OCI-LY1 (cell line): Measurements from ENCODE around the gene FAXC.

Source experiments
- H2AFZ ChIP-seq: fragments of 200-600 bp; sonication (generic), shearing (Covaris generic); 2 replicates; pipeline ENCODE4 v1.6.0; 2014; ENCODE audit warnings: antibody characterized with exemption, mild to moderate bottlenecking, low read length
- H3F3A ChIP-seq: fragments of 200-600 bp; sonication (generic), shearing (Covaris generic); 2 replicates; pipeline ENCODE4 v1.6.0; 2014; ENCODE audit warnings: mild to moderate bottlenecking, antibody characterized with exemption, low read length, moderate library complexity; ENCODE audit not compliant: insufficient read depth
- H3K27ac ChIP-seq: fragments of 200-600 bp; sonication (generic); 2 replicates; pipeline ENCODE4 v1.5.1; 2014; ENCODE audit warnings: low read length, mixed run types, mild to moderate bottlenecking, low read depth; ENCODE audit not compliant: poor library complexity, severe bottlenecking
- H3K27me3 ChIP-seq: fragments of 200-600 bp; sonication (generic); 2 replicates; pipeline ENCODE4 v1.6.0; 2014; ENCODE audit warnings: antibody characterized with exemption, mild to moderate bottlenecking, low read length, moderate library complexity; ENCODE audit not compliant: insufficient read depth
- H3K36me3 ChIP-seq: fragments of 200-600 bp; sonication (generic); 2 replicates; pipeline ENCODE4 v1.6.1; 2014; ENCODE audit warnings: mild to moderate bottlenecking, antibody characterized with exemption, low read length, moderate library complexity, mixed read lengths; ENCODE audit not compliant: insufficient read depth
- H3K4me1 ChIP-seq: fragments of 200-600 bp; sonication (generic); 2 replicates; pipeline ENCODE4 v1.5.1; 2014; ENCODE audit warnings: mild to moderate bottlenecking, low read length, moderate library complexity; ENCODE audit not compliant: insufficient read depth, severe bottlenecking
- H3K4me2 ChIP-seq: fragments of 200-600 bp; sonication (generic), shearing (Covaris generic); 2 replicates; pipeline ENCODE4 v1.6.1; 2014; ENCODE audit warnings: low read length
- H3K4me3 ChIP-seq: fragments of 200-600 bp; sonication (generic); 2 replicates; pipeline ENCODE4 v1.5.1; 2014; ENCODE audit warnings: low read length, low read depth, mild to moderate bottlenecking, mixed read lengths; ENCODE audit not compliant: poor library complexity, severe bottlenecking
- H3K79me2 ChIP-seq: fragments of 200-600 bp; shearing (Covaris generic); 2 replicates; pipeline ENCODE4 v1.6.1; 2016; ENCODE audit warnings: mixed run types, low read length, mixed read lengths; ENCODE audit not compliant: insufficient read depth
- H3K9ac ChIP-seq: fragments of 200-600 bp; sonication (generic), shearing (Covaris generic); 2 replicates; pipeline ENCODE4 v1.6.1; 2014; ENCODE audit warnings: mild to moderate bottlenecking, low read length, mixed read lengths
- H3K9me2 ChIP-seq: fragments of 200-600 bp; sonication (generic), shearing (Covaris generic); 2 replicates; pipeline ENCODE4 v1.6.1; 2014; ENCODE audit warnings: low read depth, mild to moderate bottlenecking, low read length, mixed read lengths
- H3K9me3 ChIP-seq: fragments of 200-600 bp; shearing (Covaris generic); 2 replicates; pipeline ENCODE4 v1.6.1; 2014; ENCODE audit warnings: low read length, mixed read lengths
- H4K20me1 ChIP-seq: fragments of 200-600 bp; sonication (generic), shearing (Covaris generic); 2 replicates; pipeline ENCODE4 v1.6.0; 2016; ENCODE audit warnings: mild to moderate bottlenecking, low read length; ENCODE audit not compliant: insufficient read depth
- CTCF ChIP-seq: fragments of 200-600 bp; sonication (generic), shearing (Covaris generic); IDR thresholded peaks from 2 replicates; pipeline ENCODE4 v1.5.1; 2017; ENCODE audit warnings: mild to moderate bottlenecking, antibody characterized with exemption, low read length, moderate library complexity, mixed read lengths
- EZH2 ChIP-seq: fragments of 200-600 bp; sonication (generic), shearing (Covaris generic); IDR thresholded peaks from 2 replicates; pipeline ENCODE4 v1.8.0; 2017; ENCODE audit warnings: borderline replicate concordance, mixed run types, mild to moderate bottlenecking, antibody characterized with exemption, low read length, moderate library complexity, mixed read lengths

Gene FAXC

GRCh38 chr6:99393366-99393697 lies 43.9 kb upstream of the FAXC start:
- peaks cover 19% of the 10 kb centered on the region for H3K4me1 ChIP-seq
- peak overlapping the region; percentile 78 for H3K9ac ChIP-seq
- H3K9me2 ChIP-seq, result no peaks in the 10 kb centered on the region
- peaks cover 12% of the 10 kb centered on the region; the same call in 1 of the 2 replicates for H3K36me3 ChIP-seq
- no peaks in the 10 kb centered on the region for H3K9me3 ChIP-seq
- peak overlapping the region; percentile 87; the same call in 1 of the 2 replicates for H2AFZ ChIP-seq
- H4K20me1 ChIP-seq, result no peaks in the 10 kb centered on the region
- no peaks in the 10 kb centered on the region for H3K27me3 ChIP-seq
- peak overlapping the region; percentile 81 for H3K27ac ChIP-seq
- peak overlapping the region; percentile 82 for H3K4me3 ChIP-seq
- H3K4me2 ChIP-seq, result peak overlapping the region; percentile 71
- no peaks in the 10 kb centered on the region for H3K79me2 ChIP-seq
- H3F3A ChIP-seq, result no peaks in the 10 kb centered on the region
- TF ChIP-seq EZH2 (no peak), CTCF (no peak)

- TF ChIP-seq CTCF, result no peak
- no peak for TF ChIP-seq EZH2
- Histone ChIP-seq H4K20me1 (no peaks in the 10 kb centered on the region), H3K27ac (no peak overlapping the region), H3K9me2 (no peaks in the 10 kb centered on the region), H3K79me2 (peaks cover 10% of the 10 kb centered on the region; the same call in 1 of the 2 replicates), H3K4me2 (no peak overlapping the region), H3K4me1 (peaks cover 19% of the 10 kb centered on the region), H3K27me3 (no peaks in the 10 kb centered on the region), H3F3A (no peaks in the 10 kb centered on the region), H3K9ac (no peak overlapping the region), H3K36me3 (no peaks in the 10 kb centered on the region), H2AFZ (no peak overlapping the region), H3K9me3 (no peaks in the 10 kb centered on the region), H3K4me3 (no peak overlapping the region)
Observed at GRCh38 chr6:99390896-99391295, 41.4 kb upstream of the FAXC start.

DNA sequence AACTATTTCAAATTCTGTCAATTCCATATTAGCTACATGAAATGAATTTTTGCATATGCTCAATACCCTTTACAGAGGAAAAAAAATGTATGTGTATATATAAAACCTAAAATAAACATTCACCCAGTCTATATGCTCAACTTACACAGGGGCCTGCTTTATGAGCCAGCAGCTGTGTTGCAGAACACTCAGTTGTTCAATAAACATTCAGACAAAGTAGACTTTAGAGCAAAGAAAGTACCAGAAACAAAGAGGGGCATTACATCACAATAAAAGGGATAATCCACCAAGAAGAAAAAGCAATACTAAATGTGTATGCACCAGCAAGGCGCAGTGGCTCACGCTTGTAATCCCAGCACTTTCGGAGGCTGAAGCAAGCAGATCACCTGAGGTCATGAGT lies 35.0 kb upstream of the FAXC start:
- Histone ChIP-seq H3K9me2 (no peaks in the 10 kb centered on the region), H3K36me3 (no peaks in the 10 kb centered on the region), H3K27me3 (no peaks in the 10 kb centered on the region), H3K79me2 (peaks cover 14% of the 10 kb centered on the region), H3K4me3 (no peak overlapping the region), H3K27ac (no peak overlapping the region), H3K4me2 (no peak overlapping the region), H3K9me3 (no peaks in the 10 kb centered on the region), H3K4me1 (no peaks in the 10 kb centered on the region), H2AFZ (no peak overlapping the region), H4K20me1 (no peaks in the 10 kb centered on the region), H3K9ac (no peak overlapping the region), H3F3A (no peaks in the 10 kb centered on the region)
- no peak for TF ChIP-seq EZH2
- no peak for TF ChIP-seq CTCF
